H54 (cell line): ENCODE data around the gene ACKR1.

Experiments
- DNase-seq: peaks from one replicate; pipeline ENCODE4 v3.0.0; 2011; ENCODE audit warnings: low spot score, mixed read lengths; ENCODE audit not compliant: insufficient read length
- FAIRE-seq: peaks from 3 replicates; lab custom pipeline; 2011; peaks lifted over from hg19 to GRCh38; lab: Jason Lieb, UNC
- POLR2A ChIP-seq: IDR thresholded peaks from 2 replicates; pipeline ENCODE4 v1.6.1; 2011; ENCODE audit warnings: low read depth, mild to moderate bottlenecking, low read length

ACKR1 gene

GRCh38 chr1:159200769-159201168 lies 3.9 kb upstream of the ACKR1 start:
- no peak for DNase-seq
- TF ChIP-seq POLR2A = no peak
- FAIRE-seq = no peak

GRCh38 chr1:159201642-159202041 lies 3.0 kb upstream of the ACKR1 start:
- DNase-seq = no peak

GRCh38 chr1:159203610-159204009 lies 1.1 kb upstream of the ACKR1 start:
- FAIRE-seq = no peak

More at GRCh38 chr1:159201642-159202041, 3.0 kb upstream of the ACKR1 start:
- FAIRE-seq = no peak
- no peak for TF ChIP-seq POLR2A

GRCh38 chr1:159205225-159205624 lies 550 bp downstream of the ACKR1 start:
- DNase-seq (no peak), FAIRE-seq (no peak)
- TF ChIP-seq POLR2A = no peak

More at GRCh38 chr1:159203610-159204009, 1.1 kb upstream of the ACKR1 start:
- no peak for TF ChIP-seq POLR2A
- no peak for DNase-seq

- FAIRE-seq (no peak), DNase-seq (no peak)
- no peak for TF ChIP-seq POLR2A
These were observed 1.4 kb downstream of the ACKR1 start for GRCh38 chr1:159206110-159206509.

- no peak for FAIRE-seq
- no peak for TF ChIP-seq POLR2A
- DNase-seq = no peak
These were observed 2.4 kb downstream of the ACKR1 start for GRCh38 chr1:159207080-159207479.

GRCh38 chr1:159207774-159208173 lies 3.1 kb downstream of the ACKR1 start:
- no peak for FAIRE-seq
- DNase-seq = no peak
- no peak for TF ChIP-seq POLR2A

- DNase-seq = no peak
These were observed 3.6 kb downstream of the ACKR1 start for GRCh38 chr1:159208175-159208825.

GRCh38 chr1:159209061-159209460 lies 4.4 kb downstream of the ACKR1 start:
- FAIRE-seq (no peak), DNase-seq (no peak)
- TF ChIP-seq POLR2A = no peak

More at GRCh38 chr1:159208175-159208825, 3.6 kb downstream of the ACKR1 start:
- TF ChIP-seq POLR2A = no peak
- no peak for FAIRE-seq

- no peak for TF ChIP-seq POLR2A
- FAIRE-seq = no peak
- DNase-seq = peak; percentile 19
These were observed 6.9 kb downstream of the ACKR1 start for GRCh38 chr1:159211331-159212136.

GRCh38 chr1:159212596-159212995 lies 7.9 kb downstream of the ACKR1 start:
- DNase-seq (no peak), FAIRE-seq (no peak)
- TF ChIP-seq POLR2A = no peak

GRCh38 chr1:159214149-159214760 lies 9.6 kb downstream of the ACKR1 start:
- FAIRE-seq = no peak
- peak; percentile 54 for DNase-seq
- no peak for TF ChIP-seq POLR2A

- DNase-seq (no peak), FAIRE-seq (no peak)
- TF ChIP-seq POLR2A = no peak
These were observed 14.3 kb downstream of the ACKR1 start for GRCh38 chr1:159218649-159219636.
